Right atrium auricular region (tissue), 2 donors: Measurements from ENCODE around the gene TNS3. TPM values are rescaled to one million over a fixed set of nuclear protein-coding genes. Genes with fewer than 3 reads are reported as not detected.

ENCODE experiments used
- DNase-seq: peaks from one replicate; pipeline ENCODE4 v3.0.0-alpha.2; 2019; ENCODE audit warnings: low spot score
- H3K27ac ChIP-seq, 2 donors: fragments of 200-600 bp; sonication (generic); 1 replicate in 1 of 2; 2 replicates in 1 of 2; pipeline ENCODE4 v1.5.1; 2016 to 2019
- H3K27me3 ChIP-seq, 2 donors: fragments of 200-600 bp; sonication (generic); one replicate each; pipeline versions ENCODE4 v1.5.1 to v1.6.0; 2017 to 2019
- H3K36me3 ChIP-seq: fragments of 200-600 bp; sonication (generic); one replicate; pipeline ENCODE4 v1.5.1; 2016
- H3K4me1 ChIP-seq, 2 donors: fragments of 200-600 bp; sonication (generic); one replicate each; pipeline versions ENCODE4 v1.5.1 to v1.6.0; 2017 to 2019
- H3K4me3 ChIP-seq, 2 donors: fragments of 200-600 bp; sonication (generic); 1 replicate in 1 of 2; 2 replicates in 1 of 2; pipeline ENCODE4 v1.5.1; 2017 to 2019; ENCODE audit warnings: mild to moderate bottlenecking in 1 of 2, moderate library complexity in 1 of 2
- H3K9me3 ChIP-seq, 2 donors: fragments of 200-600 bp; sonication (generic); one replicate each; pipeline ENCODE4 v1.5.1; 2019
- total RNA-seq, 2 donors: library from RNA; depleted of rRNA; stranded (reverse); fragments of >200 nt; gene quantifications; one replicate each; pipeline ENCODE4 v1.1.0, GENCODE V29; 2016
- TF ChIP-seq, protein P1 (sequence below), 2 donors: fragments of 200-600 bp; sonication (generic); IDR thresholded peaks; one replicate each; pipeline ENCODE4 v1.5.1; 2019; ENCODE audit warnings: antibody characterized with exemption in 2 of 2

The TNS3 gene
- total RNA-seq, 2 donors from 2014 or later = 39.7 to 44.4 TPM

- Histone ChIP-seq H3K27me3 (no peaks in the 10 kb centered on the region), H3K4me1 (peaks cover 0 to 20% of the 10 kb centered on the region in 2 donors), H3K27ac (no peak overlapping the region), H3K9me3 (peaks cover 9 to 17% of the 10 kb centered on the region in 2 donors), H3K4me3 (no peak overlapping the region), H3K36me3 (no peaks in the 10 kb centered on the region)
- TF ChIP-seq, protein P1, sequence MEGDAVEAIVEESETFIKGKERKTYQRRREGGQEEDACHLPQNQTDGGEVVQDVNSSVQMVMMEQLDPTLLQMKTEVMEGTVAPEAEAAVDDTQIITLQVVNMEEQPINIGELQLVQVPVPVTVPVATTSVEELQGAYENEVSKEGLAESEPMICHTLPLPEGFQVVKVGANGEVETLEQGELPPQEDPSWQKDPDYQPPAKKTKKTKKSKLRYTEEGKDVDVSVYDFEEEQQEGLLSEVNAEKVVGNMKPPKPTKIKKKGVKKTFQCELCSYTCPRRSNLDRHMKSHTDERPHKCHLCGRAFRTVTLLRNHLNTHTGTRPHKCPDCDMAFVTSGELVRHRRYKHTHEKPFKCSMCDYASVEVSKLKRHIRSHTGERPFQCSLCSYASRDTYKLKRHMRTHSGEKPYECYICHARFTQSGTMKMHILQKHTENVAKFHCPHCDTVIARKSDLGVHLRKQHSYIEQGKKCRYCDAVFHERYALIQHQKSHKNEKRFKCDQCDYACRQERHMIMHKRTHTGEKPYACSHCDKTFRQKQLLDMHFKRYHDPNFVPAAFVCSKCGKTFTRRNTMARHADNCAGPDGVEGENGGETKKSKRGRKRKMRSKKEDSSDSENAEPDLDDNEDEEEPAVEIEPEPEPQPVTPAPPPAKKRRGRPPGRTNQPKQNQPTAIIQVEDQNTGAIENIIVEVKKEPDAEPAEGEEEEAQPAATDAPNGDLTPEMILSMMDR (IDR thresholded peaks at IDR 0.05) = no peak
- DNase-seq = no peak
These were observed 19.4 kb upstream of the TNS3 start for GRCh38 chr7:47601119-47601880.

GRCh38 chr7:47600199-47601118 is 18.5 kb upstream of the TNS3 start:
- no peak overlapping the region for H3K4me3 ChIP-seq
- DNase-seq = no peak
- H3K27ac ChIP-seq = no peak overlapping the region

DNA sequence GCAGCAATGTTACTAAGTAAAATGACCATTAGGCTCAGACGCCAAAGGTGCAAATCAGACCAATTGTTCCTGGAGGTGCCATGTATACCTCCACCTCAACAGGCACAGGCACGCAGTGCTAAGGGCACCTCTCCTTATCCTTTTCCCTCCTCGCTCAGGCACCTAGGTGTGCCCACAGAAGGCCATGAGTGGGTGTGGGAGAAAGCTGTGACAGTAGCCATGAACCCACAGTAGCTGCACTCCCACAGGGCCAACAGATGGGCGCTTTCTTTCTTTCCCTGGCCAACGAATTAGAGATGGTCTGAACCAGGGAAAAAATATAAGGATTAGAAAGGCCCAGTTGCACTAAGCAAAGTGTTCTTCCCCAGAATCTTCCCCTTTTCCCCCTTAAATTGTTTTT is 15.5 kb upstream of the TNS3 start:
- Histone ChIP-seq H3K4me1 (peaks cover 0 to 20% of the 10 kb centered on the region in 2 donors), H3K27me3 (no peaks in the 10 kb centered on the region), H3K9me3 (peaks cover 9 to 17% of the 10 kb centered on the region in 2 donors), H3K27ac (no peak overlapping the region), H3K4me3 (no peak overlapping the region), H3K36me3 (no peaks in the 10 kb centered on the region)
- DNase-seq = no peak
- TF ChIP-seq, protein P1 (IDR thresholded peaks at IDR 0.05) = no peak

More at GRCh38 chr7:47600199-47601118, 18.5 kb upstream of the TNS3 start:
- H3K27me3 ChIP-seq = no peaks in the 10 kb centered on the region
- peaks cover 0 to 20% of the 10 kb centered on the region in 2 donors for H3K4me1 ChIP-seq
- H3K9me3 ChIP-seq = peaks cover 9 to 17% of the 10 kb centered on the region in 2 donors
- no peaks in the 10 kb centered on the region for H3K36me3 ChIP-seq
- TF ChIP-seq, protein P1 (IDR thresholded peaks at IDR 0.05) = no peak

DNA sequence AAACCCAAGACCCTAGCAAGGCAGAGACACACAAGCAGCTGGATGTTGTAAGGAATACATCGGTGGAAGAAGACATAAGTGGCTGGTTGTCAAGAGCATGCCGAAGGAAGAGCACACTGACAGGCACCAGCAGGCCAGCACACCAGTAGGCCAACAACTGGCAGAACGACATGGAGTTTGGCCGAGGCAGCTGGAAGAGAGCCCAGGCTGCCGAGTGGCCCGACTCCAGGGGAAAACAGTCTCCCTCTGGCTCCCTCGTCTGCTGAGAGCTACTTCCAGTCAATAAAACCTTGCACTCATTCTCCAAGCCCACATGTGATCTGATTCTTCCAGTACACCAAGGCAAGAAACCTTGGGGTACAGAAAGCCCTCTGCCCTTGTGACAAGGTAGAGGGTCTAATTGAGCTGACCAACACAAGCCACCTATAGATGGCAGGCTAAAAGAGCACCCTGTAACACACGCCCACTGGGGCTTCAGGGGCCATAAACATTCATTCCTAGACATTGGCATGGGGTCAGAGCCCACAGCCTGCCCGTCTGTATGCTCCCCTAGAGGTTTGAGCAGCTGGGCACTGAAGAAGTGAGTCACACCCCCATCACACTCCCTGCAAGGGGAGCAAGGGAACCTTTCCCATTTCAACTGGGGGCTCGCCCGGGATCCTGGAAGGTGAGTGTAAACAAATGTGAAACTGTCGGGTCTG is 14.7 kb upstream of the TNS3 start:
- no peak overlapping the region for H3K27ac ChIP-seq
- H3K36me3 ChIP-seq = no peaks in the 10 kb centered on the region
- peaks cover 0 to 14% of the 10 kb centered on the region in 2 donors for H3K4me1 ChIP-seq
- H3K4me3 ChIP-seq = no peak overlapping the region
- no peaks in the 10 kb centered on the region for H3K27me3 ChIP-seq
- H3K9me3 ChIP-seq = peaks cover 9 to 17% of the 10 kb centered on the region in 2 donors
- DNase-seq = no peak
- TF ChIP-seq, protein P1 (IDR thresholded peaks at IDR 0.05) = no peak

DNA sequence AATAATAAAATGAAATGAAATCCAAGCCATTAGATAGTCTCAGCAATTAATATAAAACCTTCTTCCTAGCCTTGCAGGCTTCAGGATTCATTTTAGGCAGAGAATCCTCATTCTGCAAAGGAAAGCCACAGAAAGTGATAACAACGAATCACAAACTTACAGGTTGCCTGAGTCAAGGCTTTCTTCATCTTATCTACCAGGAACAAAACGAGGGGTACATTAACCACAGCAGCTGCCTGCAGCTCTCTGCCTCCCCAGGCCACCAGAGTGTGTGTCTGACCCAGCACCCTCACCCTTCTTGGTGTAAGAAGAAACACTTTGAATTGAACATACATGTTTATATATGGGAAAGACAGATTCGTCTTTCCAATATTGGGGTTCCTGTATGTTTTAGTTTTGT is 12.5 kb upstream of the TNS3 start:
- Histone ChIP-seq H3K27ac (no peak overlapping the region), H3K36me3 (no peaks in the 10 kb centered on the region), H3K4me3 (no peak overlapping the region), H3K4me1 (no peaks in the 10 kb centered on the region), H3K9me3 (peaks cover 9 to 17% of the 10 kb centered on the region in 2 donors), H3K27me3 (no peaks in the 10 kb centered on the region)
- TF ChIP-seq, protein P1 (IDR thresholded peaks at IDR 0.05) = no peak
- DNase-seq = no peak
